Breast epithelium (tissue), 3 donors: ENCODE results near the gene NRIP3.

Experiments
- CTCF ChIP-seq, 3 donors: fragments of 450-650 bp; IDR thresholded peaks; one replicate each; pipeline ENCODE4 v1.5.1; 2016 to 2017; ENCODE audit warnings: antibody characterized with exemption in 3 of 3, mild to moderate bottlenecking in 3 of 3, moderate library complexity in 3 of 3
- POLR2A ChIP-seq: fragments of 450-650 bp; IDR thresholded peaks from one replicate; pipeline ENCODE4 v1.6.1; 2016; ENCODE audit warnings: antibody characterized with exemption, mild to moderate bottlenecking, moderate library complexity
- POLR2AphosphoS5 ChIP-seq, 3 donors: sonication (generic); formaldehyde crosslinking; IDR thresholded peaks; one replicate each; pipeline ENCODE4 v1.6.1; 2017; ENCODE audit warnings: antibody characterized with exemption in 3 of 3

GRCh38 chr11:8941341-8942103 lies 62.3 kb downstream of the NRIP3 start:
- TF ChIP-seq POLR2A: no peak
- TF ChIP-seq CTCF (IDR thresholded peaks at IDR 0.05): no peak
- no peak for TF ChIP-seq POLR2AphosphoS5 (IDR thresholded peaks at IDR 0.05)
